Activated CD8-positive, alpha-beta T cell treated with anti-CD3 and anti-CD28 coated beads for 36 hours (primary cell): ENCODE data around the gene DDT. TPM values are rescaled to one million over a fixed set of nuclear protein-coding genes. Genes with fewer than 3 reads are reported as not detected.
"Not testable (repeated sequence)": the region's sequence is repeated elsewhere in the genome, so short reads cannot be mapped to it uniquely, and the experiment has no call there.

Experiments used
- ATAC-seq: fragments of 200-7000 bp; cut with Tn5 transposase; one replicate; pipeline ENCODE4 v1.10.0; 2021; ENCODE audit warnings: mild to moderate bottlenecking, moderate library complexity
- CTCF ChIA-PET: fragments of 350-600 bp; sonication (Branson Sonifier 250); formaldehyde crosslinking; loops from one replicate; lab custom pipeline; 2021; ENCODE audit warnings: antibody characterized with exemption; lab: Charles Lee
- POLR2A ChIA-PET: fragments of 350-600 bp; sonication (Branson Sonifier 250); formaldehyde crosslinking; loops from one replicate; lab custom pipeline; 2021; ENCODE audit warnings: antibody characterized with exemption; lab: Charles Lee
- DNase-seq: peaks from one replicate; pipeline ENCODE4 v3.0.0-alpha.2; 2020
- H3K27ac Mint-ChIP-seq: one replicate; pipeline ENCODE4 v1.8.0; 2021; ENCODE audit warnings: mild to moderate bottlenecking, mixed read lengths
- H3K27me3 Mint-ChIP-seq: one replicate; pipeline ENCODE4 v1.8.0; 2021; ENCODE audit warnings: mixed read lengths
- H3K36me3 Mint-ChIP-seq: one replicate; pipeline ENCODE4 v1.8.0; 2021; ENCODE audit warnings: low read depth, mixed read lengths
- H3K4me1 Mint-ChIP-seq: one replicate; pipeline ENCODE4 v1.8.0; 2021; ENCODE audit warnings: low read depth, mixed read lengths
- H3K4me3 Mint-ChIP-seq: one replicate; pipeline ENCODE4 v1.8.0; 2021; ENCODE audit warnings: mild to moderate bottlenecking, moderate library complexity, mixed read lengths
- H3K9me3 Mint-ChIP-seq: one replicate; pipeline ENCODE4 v1.8.0; 2021; ENCODE audit warnings: mixed read lengths
- CTCF ChIP-seq: fragments of 200-600 bp; IDR thresholded peaks from one replicate; pipeline ENCODE4 v1.8.0; 2022; ENCODE audit warnings: antibody characterized with exemption, mild to moderate bottlenecking
- intact Hi-C: fragments of 100-400 bp; cut with micrococcal nuclease; formaldehyde crosslinking; loops from one replicate; pipeline ENCODE4 v1.10.0; 2022
- total RNA-seq, 2 experiments: library from RNA; stranded (reverse); gene quantifications; one replicate each; pipeline ENCODE4 v1.2.3, GENCODE V29; 2021

DDT gene
- total RNA-seq, 2 experiments from 2014 or later = 116 to 119 TPM

- CTCF ChIA-PET = interaction anchor here (0.6 to 0.9 kb wide), 6 partner anchors 47 to 222 kb away, joined by 3 to 10 read pairs (median 4); no protein-coding TSS in a partner anchor
- H3K4me1 Mint-ChIP-seq, intact Hi-C loops, H3K9me3 Mint-ChIP-seq, POLR2A ChIA-PET, H3K27ac Mint-ChIP-seq, H3K4me3 Mint-ChIP-seq, H3K36me3 Mint-ChIP-seq, H3K27me3 Mint-ChIP-seq: not testable (repeated sequence)
- DNase-seq (peak; percentile 91), ATAC-seq (peak; percentile 97)
- TF ChIP-seq CTCF = peak; percentile 82
Measured at GRCh38 chr22:23956301-23956900, 17.8 kb downstream of the DDT start.

GRCh38 chr22:23955886-23956285 lies 18.4 kb downstream of the DDT start:
- ATAC-seq, DNase-seq, H3K9me3 Mint-ChIP-seq, H3K27ac Mint-ChIP-seq, H3K36me3 Mint-ChIP-seq, H3K27me3 Mint-ChIP-seq, H3K4me3 Mint-ChIP-seq, POLR2A ChIA-PET, H3K4me1 Mint-ChIP-seq, intact Hi-C loops: not testable (repeated sequence)
- CTCF ChIA-PET = interaction anchor here (0.6 to 0.9 kb wide), 6 partner anchors 48 to 223 kb away, joined by 3 to 10 read pairs (median 4); no protein-coding TSS in a partner anchor

DNA sequence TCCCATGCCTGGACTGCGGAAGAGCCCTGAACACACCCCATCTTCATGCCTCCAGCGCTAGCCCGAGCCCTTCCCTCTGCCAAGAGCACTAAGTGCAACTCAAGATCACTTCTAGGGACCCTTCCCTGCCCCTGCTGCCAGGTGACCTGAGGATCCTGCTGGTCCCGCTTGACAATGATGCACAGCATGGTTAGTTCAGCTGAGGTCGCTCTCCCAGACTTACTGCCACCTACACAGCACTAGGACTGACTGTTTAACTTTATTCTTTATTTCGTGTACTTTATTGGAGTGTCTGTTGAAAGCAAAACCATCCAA lies 19.3 kb downstream of the DDT start:
- CTCF ChIA-PET, DNase-seq, POLR2A ChIA-PET, H3K9me3 Mint-ChIP-seq, H3K36me3 Mint-ChIP-seq, ATAC-seq, H3K27ac Mint-ChIP-seq, H3K4me1 Mint-ChIP-seq, H3K27me3 Mint-ChIP-seq, H3K4me3 Mint-ChIP-seq, intact Hi-C loops: not testable (repeated sequence)

DNA sequence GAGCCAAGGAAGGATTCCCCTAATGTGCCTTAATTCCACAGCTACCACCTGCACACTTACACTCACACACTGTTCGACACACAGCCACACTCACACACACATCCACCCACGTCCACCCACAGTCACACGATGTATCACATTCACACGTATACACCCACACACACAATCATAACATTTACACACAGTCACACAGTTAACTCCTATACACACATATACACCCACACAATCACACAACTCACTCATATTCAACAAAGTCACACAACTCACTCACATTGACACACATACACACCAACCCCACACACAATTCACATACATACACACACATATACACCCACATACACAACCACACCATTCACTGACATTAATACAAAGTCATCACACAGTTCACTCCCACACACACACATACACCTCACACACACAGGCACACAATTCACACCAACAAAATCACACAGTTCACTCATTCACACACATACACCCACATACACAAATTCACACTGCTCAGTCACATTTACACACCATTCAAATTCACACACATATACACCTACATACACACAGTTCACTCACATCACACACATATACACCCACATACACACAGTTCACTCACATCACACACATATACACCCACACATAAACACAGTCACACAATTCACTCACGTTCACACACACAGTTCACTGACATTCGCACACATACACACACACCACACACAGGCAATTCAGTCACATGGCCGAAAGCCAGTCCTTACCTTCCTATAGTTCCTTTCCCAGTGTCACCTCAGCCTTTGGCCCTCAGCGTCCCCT lies 19.8 kb downstream of the DDT start:
- POLR2A ChIA-PET, intact Hi-C loops: not testable (repeated sequence)

GRCh38 chr22:23953485-23953884 lies 20.8 kb downstream of the DDT start:
- H3K9me3 Mint-ChIP-seq, H3K4me1 Mint-ChIP-seq, H3K27ac Mint-ChIP-seq, POLR2A ChIA-PET, H3K27me3 Mint-ChIP-seq, intact Hi-C loops, H3K4me3 Mint-ChIP-seq, H3K36me3 Mint-ChIP-seq, CTCF ChIA-PET, DNase-seq, ATAC-seq: not testable (repeated sequence)

More for the DNA sequence above, 19.8 kb downstream of the DDT start:
- H3K4me3 Mint-ChIP-seq, H3K9me3 Mint-ChIP-seq, CTCF ChIA-PET, ATAC-seq, H3K27me3 Mint-ChIP-seq, H3K4me1 Mint-ChIP-seq, H3K36me3 Mint-ChIP-seq, DNase-seq, H3K27ac Mint-ChIP-seq: not testable (repeated sequence)

- ATAC-seq, H3K4me1 Mint-ChIP-seq, DNase-seq, POLR2A ChIA-PET, H3K4me3 Mint-ChIP-seq, intact Hi-C loops, H3K27ac Mint-ChIP-seq, H3K9me3 Mint-ChIP-seq, CTCF ChIA-PET, H3K36me3 Mint-ChIP-seq, H3K27me3 Mint-ChIP-seq: not testable (repeated sequence)
Measured at GRCh38 chr22:23952794-23953405, 21.3 kb downstream of the DDT start.

- DNase-seq (peak; percentile 42), ATAC-seq (peak; percentile 72)
- H3K4me1 Mint-ChIP-seq, H3K36me3 Mint-ChIP-seq, H3K9me3 Mint-ChIP-seq, H3K27me3 Mint-ChIP-seq, CTCF ChIA-PET, POLR2A ChIA-PET, H3K27ac Mint-ChIP-seq, H3K4me3 Mint-ChIP-seq, intact Hi-C loops: not testable (repeated sequence)
Measured at GRCh38 chr22:23951383-23951782, 22.9 kb downstream of the DDT start.

DNA sequence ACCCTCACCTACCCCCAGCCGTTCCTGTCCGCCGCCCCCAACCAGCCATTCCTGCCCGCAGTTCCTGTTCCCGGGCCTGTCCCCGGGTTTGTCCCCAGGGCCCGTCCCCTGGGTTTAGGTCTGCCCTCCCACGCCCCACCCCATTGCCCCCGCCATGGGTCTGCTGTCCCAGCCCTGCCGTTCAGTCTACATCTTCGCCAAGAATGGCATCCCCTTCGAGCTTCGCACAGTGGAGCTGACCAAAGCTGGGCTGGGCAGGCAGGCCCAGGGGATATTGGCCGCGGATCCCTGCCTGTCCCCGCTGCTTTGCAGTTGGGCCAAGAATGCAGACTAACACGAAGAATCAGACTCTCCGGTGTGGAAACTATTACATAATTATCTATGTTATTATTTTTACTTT lies 24.5 kb downstream of the DDT start:
- H3K4me1 Mint-ChIP-seq, POLR2A ChIA-PET: not testable (repeated sequence)

GRCh38 chr22:23947391-23947790 lies 26.9 kb downstream of the DDT start:
- H3K4me1 Mint-ChIP-seq, H3K4me3 Mint-ChIP-seq, H3K36me3 Mint-ChIP-seq, H3K9me3 Mint-ChIP-seq, DNase-seq, H3K27ac Mint-ChIP-seq, CTCF ChIA-PET, H3K27me3 Mint-ChIP-seq, ATAC-seq, POLR2A ChIA-PET, intact Hi-C loops: not testable (repeated sequence)

More for the DNA sequence above, 24.5 kb downstream of the DDT start:
- DNase-seq, H3K9me3 Mint-ChIP-seq, intact Hi-C loops, H3K4me3 Mint-ChIP-seq, ATAC-seq, H3K36me3 Mint-ChIP-seq, CTCF ChIA-PET, H3K27me3 Mint-ChIP-seq, H3K27ac Mint-ChIP-seq: not testable (repeated sequence)

- CTCF ChIA-PET, H3K36me3 Mint-ChIP-seq, ATAC-seq, H3K4me3 Mint-ChIP-seq, DNase-seq, H3K27ac Mint-ChIP-seq, H3K4me1 Mint-ChIP-seq, H3K9me3 Mint-ChIP-seq, POLR2A ChIA-PET, intact Hi-C loops, H3K27me3 Mint-ChIP-seq: not testable (repeated sequence)
Measured at GRCh38 chr22:23940166-23940565, 34.1 kb downstream of the DDT start.
